IPS-18c (cell line): Measurements from ENCODE around the gene SFXN1.
"Not testable (repeated sequence)": the region's sequence is repeated elsewhere in the genome, so short reads cannot be mapped to it uniquely, and the experiment has no call there.

Source experiments
- H3K4me3 ChIP-seq: 2 replicates; pipeline ENCODE4 v1.7.0; 2013; ENCODE audit warnings: low read depth, mild to moderate bottlenecking, low read length, moderate library complexity; ENCODE audit not compliant: insufficient read depth
- H3K9me3 ChIP-seq: one replicate; pipeline ENCODE4 v1.6.1; 2013; ENCODE audit warnings: mild to moderate bottlenecking, low read length, moderate library complexity; ENCODE audit not compliant: control insufficient read depth, insufficient read depth

SFXN1 gene

DNA sequence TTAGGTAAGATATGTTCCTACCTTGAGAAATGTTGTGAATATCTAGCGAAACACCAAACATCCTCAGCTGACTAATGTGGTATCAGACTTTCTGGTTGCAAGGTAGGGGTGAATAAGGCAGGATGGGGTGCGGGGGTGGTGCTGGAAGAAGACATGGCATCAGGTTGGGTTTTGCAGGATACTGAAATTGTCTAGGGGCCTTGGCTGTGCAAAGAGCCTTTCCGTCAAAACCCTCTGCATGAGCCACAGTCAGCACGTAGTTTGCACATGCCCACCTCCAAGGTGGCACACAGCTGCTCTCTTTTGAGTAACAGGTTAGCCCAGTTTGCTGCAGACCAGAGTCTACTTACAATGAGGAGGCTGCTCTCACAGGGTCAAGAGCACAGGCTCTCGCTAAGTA is 42.0 kb downstream of the SFXN1 start:
- peaks cover 2% of the 10 kb centered on the region for H3K9me3 ChIP-seq
- no peak overlapping the region for H3K4me3 ChIP-seq

DNA sequence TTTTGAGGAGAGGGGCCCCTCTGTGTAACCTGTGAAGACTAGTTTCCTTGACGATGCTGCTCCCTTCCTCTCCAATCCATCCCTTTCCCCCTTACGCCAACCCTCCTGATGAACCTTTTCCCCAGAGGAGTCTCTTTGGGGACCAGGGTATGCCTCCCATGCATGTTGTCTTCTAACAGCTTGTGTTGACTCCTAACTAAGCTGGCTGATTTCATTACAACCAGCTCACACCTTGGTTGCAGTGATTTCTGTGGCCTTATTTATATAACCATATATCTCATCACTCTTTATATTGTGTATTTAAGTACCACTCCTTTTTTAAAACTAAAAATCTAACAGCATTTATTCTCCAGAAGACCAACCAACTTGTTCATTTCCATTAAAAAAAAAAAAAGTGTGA is 42.5 kb downstream of the SFXN1 start:
- no peak overlapping the region for H3K4me3 ChIP-seq
- no peaks in the 10 kb centered on the region for H3K9me3 ChIP-seq

DNA sequence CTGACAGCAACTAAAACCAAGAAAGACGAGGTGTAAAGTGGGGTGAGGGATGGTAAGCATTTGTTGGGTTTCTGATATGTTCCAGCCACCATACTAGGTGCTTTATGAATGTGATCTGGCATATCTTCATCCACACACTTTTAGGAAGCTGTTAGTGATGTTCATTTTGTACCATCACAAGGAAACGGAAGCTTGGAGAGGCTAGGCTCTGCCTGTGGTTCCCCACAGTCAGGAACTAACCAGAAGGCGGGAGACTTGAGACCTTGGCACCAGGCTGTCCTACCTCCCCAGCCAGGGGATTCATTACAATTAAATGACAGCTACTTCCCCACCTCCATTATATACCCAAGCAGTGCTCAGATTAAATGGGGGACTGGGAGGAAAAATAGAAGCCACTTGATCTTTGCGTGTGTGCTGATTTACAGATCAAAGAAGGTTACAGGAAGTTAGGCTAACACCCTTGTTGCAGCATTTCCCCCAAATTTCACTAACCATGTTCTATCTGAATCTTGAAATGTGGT is 43.0 kb downstream of the SFXN1 start:
- no peaks in the 10 kb centered on the region for H3K9me3 ChIP-seq
- no peak overlapping the region for H3K4me3 ChIP-seq

DNA sequence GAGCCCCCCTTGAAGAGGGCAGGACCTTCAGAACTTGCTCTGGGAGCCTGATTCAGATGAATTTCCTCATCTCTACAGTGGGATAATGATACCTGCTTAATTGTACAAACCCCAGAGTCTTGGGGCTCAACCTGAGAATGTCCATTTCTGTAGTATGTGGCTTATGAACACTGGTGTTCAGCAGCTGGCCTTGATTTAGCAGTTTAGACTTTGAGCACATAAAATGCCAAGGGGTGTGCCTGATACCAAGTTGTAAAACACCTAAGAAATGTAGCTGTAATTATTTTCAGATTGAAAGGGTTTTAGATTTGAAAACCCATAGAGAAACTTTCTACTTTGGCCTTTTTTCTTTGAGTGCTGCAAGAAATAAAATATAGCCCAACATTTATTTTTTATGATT is 44.9 kb downstream of the SFXN1 start:
- H3K9me3 ChIP-seq = no peaks in the 10 kb centered on the region
- no peak overlapping the region for H3K4me3 ChIP-seq

DNA sequence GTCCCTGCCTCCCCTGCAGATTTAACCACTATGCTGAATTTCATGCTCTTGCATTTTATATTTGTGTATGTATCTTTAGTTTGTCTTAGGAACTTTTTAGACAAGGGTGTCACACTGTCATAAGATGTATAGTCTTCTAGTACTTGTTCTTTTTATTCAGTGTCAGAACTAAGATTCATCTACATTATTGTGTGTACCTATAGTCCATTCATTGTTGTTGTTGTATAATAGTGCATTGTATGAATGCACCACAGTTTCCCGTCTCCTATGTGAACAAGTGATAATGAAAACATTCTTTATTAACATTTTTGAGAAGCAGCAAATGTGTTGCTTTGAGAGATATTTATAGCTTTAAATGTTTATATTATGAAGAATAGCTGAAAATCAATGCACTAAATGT is 45.9 kb downstream of the SFXN1 start:
- no peak overlapping the region for H3K4me3 ChIP-seq

DNA sequence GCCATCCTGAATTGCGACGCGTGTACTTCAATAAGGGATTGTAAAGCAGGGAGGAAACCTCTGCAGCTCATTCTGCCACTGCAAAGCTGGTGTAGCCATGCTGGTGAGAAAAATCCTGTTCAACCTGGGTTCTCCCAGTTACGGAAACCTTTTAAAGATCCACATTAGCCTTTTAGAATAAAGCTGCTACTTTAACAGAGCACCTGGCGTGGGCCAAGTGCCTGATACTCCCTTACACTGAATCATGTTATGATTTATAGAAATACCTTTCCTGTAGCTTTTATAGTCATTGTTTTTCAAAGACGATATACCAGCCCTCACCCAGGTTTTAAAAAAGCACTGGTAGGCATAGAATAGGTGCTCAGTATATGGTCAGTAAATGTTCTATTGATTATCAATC is 48.3 kb downstream of the SFXN1 start:
- H3K9me3 ChIP-seq = no peaks in the 10 kb centered on the region
- H3K4me3 ChIP-seq = no peak overlapping the region

More for the DNA sequence above, 45.9 kb downstream of the SFXN1 start:
- H3K9me3 ChIP-seq = no peaks in the 10 kb centered on the region

DNA sequence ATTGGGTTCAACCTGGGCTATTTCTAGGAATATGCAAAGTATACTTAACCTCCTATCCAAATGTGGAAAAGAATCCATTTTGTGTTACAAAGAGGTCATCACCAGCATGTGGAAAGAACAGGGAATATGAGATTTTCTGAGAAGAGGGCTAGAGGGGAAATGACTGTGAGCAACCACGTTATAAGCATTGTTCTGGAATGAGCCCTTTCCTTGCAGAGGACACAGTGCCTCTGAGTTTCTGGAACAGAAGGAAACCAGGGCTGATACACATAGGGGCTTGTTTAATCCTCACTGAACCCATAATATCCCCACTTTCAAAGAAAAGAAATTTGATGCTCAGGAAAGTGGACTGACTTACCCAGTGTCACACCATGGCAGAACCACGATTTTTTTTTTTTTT is 53.0 kb downstream of the SFXN1 start:
- H3K9me3 ChIP-seq = no peaks in the 10 kb centered on the region

DNA sequence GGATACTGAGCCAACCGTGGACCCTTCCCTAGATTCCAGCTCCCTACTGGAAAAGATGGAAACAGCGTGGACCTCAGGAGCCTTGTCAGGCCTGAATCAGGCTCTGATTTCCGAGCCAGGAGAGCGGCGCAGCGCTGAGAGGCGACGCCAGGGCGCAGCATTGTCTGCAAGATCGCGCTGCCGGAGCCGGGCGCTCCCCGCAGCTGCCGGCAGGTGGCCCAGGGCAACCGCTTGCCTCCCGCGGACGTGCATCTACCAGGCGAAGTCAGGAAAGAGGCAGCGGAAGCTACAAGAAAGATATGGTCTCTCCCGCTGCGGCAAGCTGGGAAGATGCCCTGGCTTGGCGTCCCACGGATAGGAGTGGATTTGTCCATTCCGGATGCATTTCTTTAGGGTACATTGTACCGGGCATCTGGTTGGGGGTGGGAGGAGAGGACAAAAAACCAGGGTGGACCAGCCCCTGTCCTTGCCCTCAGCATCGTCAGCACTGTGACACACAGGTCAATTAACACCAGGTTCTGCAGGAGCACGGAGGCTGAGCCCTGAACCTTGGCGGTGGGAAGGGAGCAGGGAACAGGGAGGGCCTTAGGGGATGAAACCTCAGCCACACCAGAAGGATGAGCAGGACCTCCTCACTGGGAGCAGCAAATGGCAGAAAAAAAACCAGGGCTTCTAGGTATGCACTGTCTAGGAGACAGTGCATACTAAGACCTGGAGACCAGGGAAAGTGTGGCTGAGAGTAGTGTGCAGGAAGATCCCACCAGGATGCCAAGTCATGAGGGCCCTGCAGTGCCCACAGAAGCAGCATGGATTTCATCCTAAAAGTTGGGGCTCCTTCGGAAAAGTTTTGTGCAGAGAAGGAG is 55.9 kb downstream of the SFXN1 start:
- Histone ChIP-seq H3K4me3 (no peak overlapping the region), H3K9me3 (no peaks in the 10 kb centered on the region)

More for the DNA sequence above, 53.0 kb downstream of the SFXN1 start:
- H3K4me3 ChIP-seq = no peak overlapping the region

DNA sequence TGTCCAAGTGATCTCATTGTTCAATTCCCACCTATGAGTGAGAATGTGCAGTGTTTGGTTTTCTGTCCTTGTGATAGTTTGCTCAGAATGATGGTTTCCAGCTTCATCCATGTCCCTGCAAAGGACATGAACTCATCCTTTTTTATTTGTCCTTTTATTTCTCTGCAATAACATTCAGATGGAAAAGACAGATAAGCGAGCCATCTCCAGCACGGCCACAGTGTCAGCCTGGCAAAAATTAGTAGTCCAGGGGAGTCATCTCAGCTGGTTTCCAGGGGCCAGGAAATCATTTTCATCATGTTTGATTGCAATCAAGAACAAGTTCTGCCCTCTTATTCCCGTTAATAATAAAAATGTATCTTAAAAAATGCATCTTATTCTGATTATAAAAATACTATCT is 57.0 kb downstream of the SFXN1 start:
- not testable (repeated sequence) for H3K9me3 ChIP-seq

DNA sequence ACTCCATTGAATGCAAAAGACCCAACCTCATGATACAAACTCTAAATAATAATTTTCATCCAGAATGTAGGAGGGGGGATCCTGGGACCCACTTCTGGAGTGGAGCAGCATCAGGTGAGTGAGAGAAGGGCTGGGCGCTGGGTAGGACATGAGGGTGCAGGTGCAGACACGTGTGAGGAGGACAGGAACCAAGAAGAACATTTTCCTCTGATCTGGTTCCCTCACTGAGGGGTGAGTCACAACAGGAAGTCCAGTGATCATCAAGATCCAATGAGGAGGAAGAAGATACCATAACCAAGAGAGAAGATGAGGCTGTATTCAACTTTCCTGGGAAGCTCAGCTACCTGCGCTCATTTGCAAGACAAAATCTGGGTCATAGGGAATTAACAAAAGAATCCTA is 57.4 kb downstream of the SFXN1 start:
- Histone ChIP-seq H3K4me3 (no peak overlapping the region), H3K9me3 (no peaks in the 10 kb centered on the region)

More for the DNA sequence above, 57.0 kb downstream of the SFXN1 start:
- H3K4me3 ChIP-seq = not testable (repeated sequence)

DNA sequence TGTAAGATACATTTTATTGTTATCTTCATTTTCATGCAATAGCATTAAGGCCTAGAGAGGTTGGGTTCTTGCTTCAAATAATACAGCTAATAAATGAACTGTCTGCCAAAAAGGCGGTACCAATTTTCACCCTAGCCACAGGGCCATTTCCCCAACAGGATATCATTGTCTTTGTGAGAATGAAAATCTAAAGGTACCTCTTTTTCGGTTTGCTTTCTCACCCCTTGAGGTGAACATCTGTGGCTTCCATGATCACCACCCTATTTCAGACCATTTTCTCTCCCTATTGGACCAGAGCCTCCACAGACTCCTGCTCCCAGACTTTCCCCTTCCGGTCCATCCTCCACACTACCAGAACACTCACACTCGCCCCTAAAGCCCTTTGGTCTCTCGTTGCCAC is 60.2 kb downstream of the SFXN1 start:
- no peak overlapping the region for H3K4me3 ChIP-seq
- no peaks in the 10 kb centered on the region for H3K9me3 ChIP-seq

DNA sequence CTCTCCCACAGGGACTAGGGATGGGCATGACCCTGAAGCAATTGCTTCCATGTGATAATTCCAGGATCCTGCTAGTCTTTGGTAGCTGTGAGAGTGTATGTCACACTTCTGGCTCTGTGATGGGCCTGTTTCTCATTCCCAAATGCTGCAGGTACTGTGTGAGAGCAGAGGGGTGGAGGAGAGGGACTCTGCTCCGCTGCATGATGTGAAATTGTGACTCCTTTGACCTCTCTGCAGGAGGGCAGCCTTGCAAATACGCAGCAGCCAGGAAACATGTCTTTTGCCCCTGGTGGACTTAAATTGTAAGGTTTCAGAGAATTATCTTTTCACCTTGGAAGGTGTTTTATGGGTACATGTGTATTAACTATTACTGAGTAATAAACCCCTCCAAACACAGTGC is 61.6 kb downstream of the SFXN1 start:
- no peak overlapping the region for H3K4me3 ChIP-seq
- no peaks in the 10 kb centered on the region for H3K9me3 ChIP-seq

DNA sequence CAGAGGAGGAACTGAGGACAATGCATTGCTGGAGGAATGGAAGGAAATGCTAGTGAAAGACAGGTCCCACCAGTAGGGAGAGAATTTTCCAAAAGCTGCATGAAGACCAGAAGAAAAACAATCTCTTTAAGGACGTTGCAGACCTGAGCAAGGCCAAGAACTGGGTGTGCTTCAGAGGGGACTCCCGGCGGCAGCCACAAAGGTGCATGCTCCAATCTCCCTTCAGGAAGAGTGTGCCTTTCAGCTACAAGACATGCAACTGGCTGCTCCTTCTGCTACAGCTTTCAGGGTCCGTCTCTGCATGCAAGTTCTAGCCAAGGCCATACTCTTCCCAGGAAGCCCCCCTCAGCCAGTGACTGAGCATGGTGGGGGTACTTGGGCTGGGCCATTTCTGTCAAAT is 62.9 kb downstream of the SFXN1 start:
- Histone ChIP-seq H3K9me3 (no peaks in the 10 kb centered on the region), H3K4me3 (no peak overlapping the region)

DNA sequence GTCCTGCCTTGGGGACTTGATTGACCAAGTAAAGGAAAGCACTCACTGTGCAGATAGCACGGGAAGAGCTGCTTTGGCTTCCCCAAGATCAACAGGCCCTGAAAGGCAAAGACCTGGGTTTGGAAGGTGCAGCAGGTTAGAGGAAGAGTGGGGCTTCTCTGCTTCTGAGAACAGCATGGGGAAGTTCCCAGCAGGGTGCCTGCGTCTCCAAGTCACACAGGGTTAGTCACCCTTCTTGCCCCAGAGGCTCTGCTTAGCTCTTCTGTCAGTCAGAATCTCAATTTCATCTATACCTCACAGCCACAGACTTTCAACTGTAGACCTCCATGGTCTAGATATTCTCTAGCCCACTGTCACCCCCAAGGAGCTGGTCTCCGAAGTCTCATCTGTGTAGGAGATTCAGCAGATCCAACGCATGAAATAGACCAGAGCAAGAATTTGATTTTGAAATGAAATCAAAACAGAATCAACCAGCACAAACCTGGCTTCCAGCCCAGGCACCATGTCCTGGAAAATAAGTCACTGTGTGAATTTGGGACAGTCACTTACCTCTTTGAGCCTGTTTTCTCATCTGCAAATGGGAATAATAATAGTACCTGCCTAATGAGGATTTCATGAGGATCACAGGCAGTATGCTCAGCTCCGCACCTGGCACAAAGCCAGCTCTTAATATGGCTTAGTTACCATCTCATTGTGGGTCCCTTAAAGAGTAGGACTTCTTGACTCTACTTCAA is 64.0 kb downstream of the SFXN1 start:
- H3K4me3 ChIP-seq = no peak overlapping the region
- no peaks in the 10 kb centered on the region for H3K9me3 ChIP-seq

DNA sequence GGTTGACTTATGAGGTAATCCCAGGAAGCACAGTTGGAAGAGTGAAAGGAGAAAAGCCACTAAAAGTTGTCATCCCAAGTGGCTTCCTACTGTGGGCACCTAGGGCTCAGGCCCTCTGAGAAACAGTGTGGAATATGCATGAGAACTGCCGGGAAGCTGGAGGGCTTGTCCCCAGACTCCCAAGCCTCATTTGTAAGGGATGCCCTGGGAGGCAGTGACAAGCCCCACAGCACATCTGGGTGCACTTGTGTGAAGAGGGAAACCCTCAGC is 64.5 kb downstream of the SFXN1 start:
- Histone ChIP-seq H3K9me3 (no peaks in the 10 kb centered on the region), H3K4me3 (no peak overlapping the region)

DNA sequence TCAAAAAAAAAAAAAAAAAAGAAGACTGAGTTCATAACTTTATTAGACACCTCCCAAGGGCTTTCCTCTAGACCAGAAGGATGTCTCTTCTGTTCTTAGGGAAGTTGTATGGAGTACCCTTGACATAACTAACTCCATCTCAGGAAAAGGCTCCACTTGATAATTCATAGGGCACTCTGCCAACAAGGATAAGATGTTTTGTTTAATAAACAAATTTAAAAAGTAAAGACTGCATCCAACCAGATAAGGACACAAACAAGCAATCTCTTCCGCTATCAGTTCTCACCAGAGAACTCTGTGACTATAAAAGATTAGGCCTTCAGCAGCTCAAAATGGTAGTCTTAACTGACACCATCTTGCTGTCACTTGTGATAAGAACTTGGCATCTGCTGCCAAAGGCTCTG is 65.8 kb downstream of the SFXN1 start:
- Histone ChIP-seq H3K9me3 (no peaks in the 10 kb centered on the region), H3K4me3 (no peak overlapping the region)

DNA sequence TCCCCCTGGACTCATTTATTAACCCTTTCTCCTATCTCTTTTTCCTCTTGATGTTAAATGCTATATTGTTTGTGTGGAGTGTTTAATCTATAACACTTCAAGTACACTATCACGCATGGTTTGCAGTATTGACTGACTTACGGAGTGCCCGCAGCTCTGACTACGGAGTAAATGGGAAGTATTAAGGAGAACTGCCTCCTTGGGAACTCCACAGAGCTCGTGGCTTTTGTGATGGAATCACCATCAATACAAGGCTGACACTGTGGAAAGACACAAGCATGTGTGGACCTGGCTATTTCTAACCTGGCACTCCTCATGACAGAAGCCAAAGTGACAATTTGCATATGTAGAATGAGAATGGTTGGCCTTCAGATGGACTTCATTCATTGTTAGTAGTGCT is 66.2 kb downstream of the SFXN1 start:
- H3K9me3 ChIP-seq = no peaks in the 10 kb centered on the region
- H3K4me3 ChIP-seq = no peak overlapping the region

DNA sequence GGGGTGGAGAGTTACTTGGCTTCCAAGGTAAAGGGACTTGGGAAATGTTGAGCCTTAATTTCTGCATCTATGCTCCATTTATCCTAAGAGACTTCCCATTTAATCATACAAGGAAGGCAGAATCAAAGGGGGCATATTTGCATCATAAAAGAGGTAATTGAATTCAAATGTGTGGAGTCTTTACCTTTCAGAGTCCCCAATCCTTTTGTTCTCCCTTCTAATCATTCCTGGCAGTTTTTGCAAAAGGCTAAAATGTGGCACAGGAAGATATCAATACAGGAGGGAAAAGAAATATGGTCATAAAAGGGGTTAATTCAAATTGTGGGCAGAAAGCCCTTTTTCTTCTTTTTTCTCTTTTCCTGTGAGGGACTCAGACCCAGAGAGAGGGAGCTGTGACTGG is 69.5 kb downstream of the SFXN1 start:
- H3K9me3 ChIP-seq = no peaks in the 10 kb centered on the region
- H3K4me3 ChIP-seq = no peak overlapping the region
